Thymus (tissue), 11 donors: ENCODE data around the gene KLK13. TPM values are rescaled to one million over a fixed set of nuclear protein-coding genes. Genes with fewer than 3 reads are reported as not detected.

Experiments
- DNase-seq, 9 donors: peaks; one replicate each; pipeline ENCODE4 v3.0.0-alpha.2; 2013; ENCODE audit warnings: low spot score in 9 of 9, low read depth in 6 of 9, missing footprints in 1 of 9
- H3K27ac ChIP-seq, 2 donors: one replicate each; pipeline ENCODE4 v1.5.1; 2013; ENCODE audit warnings: control low read depth in 1 of 2, low read depth in 1 of 2, low read length in 1 of 2, mild to moderate bottlenecking in 1 of 2, moderate library complexity in 1 of 2
- H3K27me3 ChIP-seq, 2 donors: one replicate each; pipeline ENCODE4 v1.5.1; 2013; ENCODE audit warnings: low read length in 1 of 2; ENCODE audit not compliant: control insufficient read depth in 2 of 2, insufficient read depth in 1 of 2
- H3K36me3 ChIP-seq, 2 donors: one replicate each; pipeline ENCODE4 v1.5.1; 2013; ENCODE audit warnings: low read length in 1 of 2, mild to moderate bottlenecking in 1 of 2, moderate library complexity in 1 of 2; ENCODE audit not compliant: control insufficient read depth in 2 of 2, insufficient read depth in 2 of 2
- H3K4me1 ChIP-seq, 2 donors: one replicate each; pipeline ENCODE4 v1.5.1; 2013; ENCODE audit warnings: low read length in 2 of 2; ENCODE audit not compliant: control insufficient read depth in 2 of 2, insufficient read depth in 2 of 2
- H3K4me3 ChIP-seq, 2 donors: one replicate each; pipeline ENCODE4 v1.5.1; 2013; ENCODE audit warnings: low read length in 2 of 2, control low read depth in 1 of 2, mild to moderate bottlenecking in 1 of 2
- H3K9me3 ChIP-seq, 2 donors: one replicate each; pipeline ENCODE4 v1.5.1; 2013; ENCODE audit warnings: low read length in 1 of 2, mild to moderate bottlenecking in 1 of 2; ENCODE audit not compliant: control insufficient read depth in 2 of 2, insufficient read depth in 1 of 2
- WGBS: extraction: QIAGEN DNeasy Blood & Tissue Kit; methylation state at CpG from one replicate; pipeline ENCODE4 v1.1.7; 2013; 5-methylcytosine and 5-hydroxymethylcytosine counted together
- polyA plus RNA-seq: library from polyadenylated mRNA; stranded (reverse); fragments of 200-250 nt; gene quantifications from one replicate; pipeline ENCODE4 v1.2.3, GENCODE V29; 2013
- total RNA-seq: library from RNA; stranded (reverse); fragments of 120-200 nt; gene quantifications from one replicate; pipeline ENCODE4 v1.2.4, GENCODE V29; 2013
- donor health status: healthy.

Gene KLK13
- total and polyA plus RNA-seq, 2 donors, result 0.19 to 0.89 TPM

- H3K4me3 ChIP-seq, result no peak overlapping the region
- no peak for DNase-seq
- 96% methylated on average over 5 of the region's 5 CpGs for WGBS
Measured at GRCh38 chr19:51075998-51076397, 11.1 kb upstream of the KLK13 start.

GRCh38 chr19:51071095-51071405, 6.2 kb upstream of the KLK13 start:
- no peak for DNase-seq
- no peaks in the 10 kb centered on the region for H3K4me1 ChIP-seq
- no peak overlapping the region for H3K4me3 ChIP-seq
- no peaks in the 10 kb centered on the region for H3K9me3 ChIP-seq
- no peak overlapping the region for H3K27ac ChIP-seq
- H3K36me3 ChIP-seq, result no peaks in the 10 kb centered on the region
- peaks cover 0 to 7% of the 10 kb centered on the region in 2 donors for H3K27me3 ChIP-seq
- 80% methylated on average over 4 of the region's 4 CpGs for WGBS

More at GRCh38 chr19:51075998-51076397, 11.1 kb upstream of the KLK13 start:
- Histone ChIP-seq H3K36me3 (no peaks in the 10 kb centered on the region), H3K27me3 (no peaks in the 10 kb centered on the region), H3K27ac (no peak overlapping the region), H3K9me3 (no peaks in the 10 kb centered on the region), H3K4me1 (no peaks in the 10 kb centered on the region)

GRCh38 chr19:51070334-51071094, 5.6 kb upstream of the KLK13 start:
- 95% methylated on average over 5 of the region's 5 CpGs for WGBS
- no peaks in the 10 kb centered on the region for H3K4me1 ChIP-seq
- no peaks in the 10 kb centered on the region for H3K9me3 ChIP-seq
- no peak overlapping the region for H3K27ac ChIP-seq
- no peak for DNase-seq
- no peak overlapping the region for H3K4me3 ChIP-seq
- peaks cover 2 to 13% of the 10 kb centered on the region in 2 donors for H3K27me3 ChIP-seq
- H3K36me3 ChIP-seq, result no peaks in the 10 kb centered on the region

- Histone ChIP-seq H3K27ac (no peak overlapping the region), H3K36me3 (no peaks in the 10 kb centered on the region), H3K9me3 (no peaks in the 10 kb centered on the region), H3K27me3 (peaks cover 13 to 32% of the 10 kb centered on the region in 2 donors), H3K4me1 (no peaks in the 10 kb centered on the region), H3K4me3 (no peak overlapping the region)
- WGBS, result 70% methylated on average over 7 of the region's 7 CpGs
- no peak for DNase-seq
Measured at GRCh38 chr19:51066393-51067186, 1.7 kb upstream of the KLK13 start.

- H3K27me3 ChIP-seq, result peaks cover 13 to 32% of the 10 kb centered on the region in 2 donors
- DNase-seq, result no peak
- 14% methylated on average over 25 of the region's 25 CpGs for WGBS
- no peaks in the 10 kb centered on the region for H3K9me3 ChIP-seq
- H3K27ac ChIP-seq, result no peak overlapping the region
- peak overlapping the region in 1 of 2 donors; percentile 34 for H3K4me3 ChIP-seq
- H3K4me1 ChIP-seq, result no peaks in the 10 kb centered on the region
- H3K36me3 ChIP-seq, result no peaks in the 10 kb centered on the region
Measured at GRCh38 chr19:51065221-51065960, 499 bp upstream of the KLK13 start.

- Histone ChIP-seq H3K9me3 (no peaks in the 10 kb centered on the region), H3K4me3 (no peak overlapping the region), H3K27ac (no peak overlapping the region), H3K27me3 (peaks cover 13 to 32% of the 10 kb centered on the region in 2 donors), H3K4me1 (no peaks in the 10 kb centered on the region), H3K36me3 (no peaks in the 10 kb centered on the region)
- WGBS, result 96% methylated on average over 7 of the region's 7 CpGs
- DNase-seq, result no peak
Measured at GRCh38 chr19:51063664-51064063, 1.2 kb downstream of the KLK13 start.

- H3K36me3 ChIP-seq, result no peaks in the 10 kb centered on the region
Measured at GRCh38 chr19:51060973-51061372, 3.9 kb downstream of the KLK13 start.

GRCh38 chr19:51060336-51060735, 4.6 kb downstream of the KLK13 start:
- DNase-seq, result no peak
- Histone ChIP-seq H3K27me3 (peaks cover 9 to 18% of the 10 kb centered on the region in 2 donors), H3K36me3 (no peaks in the 10 kb centered on the region), H3K27ac (no peak overlapping the region), H3K4me1 (no peaks in the 10 kb centered on the region), H3K9me3 (no peaks in the 10 kb centered on the region), H3K4me3 (no peak overlapping the region)
- 70% methylated on average over 4 of the region's 4 CpGs for WGBS

More at GRCh38 chr19:51060973-51061372, 3.9 kb downstream of the KLK13 start:
- no peak overlapping the region for H3K27ac ChIP-seq
- 0% methylated on average over 1 of the region's 1 CpG for WGBS
- DNase-seq, result no peak
- H3K9me3 ChIP-seq, result no peaks in the 10 kb centered on the region
- H3K4me3 ChIP-seq, result no peak overlapping the region
- H3K27me3 ChIP-seq, result peaks cover 13 to 24% of the 10 kb centered on the region in 2 donors
- H3K4me1 ChIP-seq, result no peaks in the 10 kb centered on the region

GRCh38 chr19:51059715-51060114, 5.2 kb downstream of the KLK13 start:
- Histone ChIP-seq H3K27me3 (peaks cover 4 to 11% of the 10 kb centered on the region in 2 donors), H3K4me3 (no peak overlapping the region), H3K4me1 (no peaks in the 10 kb centered on the region), H3K9me3 (no peaks in the 10 kb centered on the region), H3K36me3 (no peaks in the 10 kb centered on the region), H3K27ac (no peak overlapping the region)
- no peak for DNase-seq
- 86% methylated on average over 7 of the region's 7 CpGs for WGBS
